Endothelial cell of hepatic sinusoid (primary cell): Measurements from ENCODE around the gene NFE2L1.
"Not testable (repeated sequence)": the region's sequence is repeated elsewhere in the genome, so short reads cannot be mapped to it uniquely, and the experiment has no call there.

ENCODE experiments used
- in situ Hi-C: cut with HindIII; loops from 2 replicates; pipeline ENCODE4 v1.10.0; 2017; ENCODE audit warnings: low sequenced_read_pairs

Gene NFE2L1, protein sequence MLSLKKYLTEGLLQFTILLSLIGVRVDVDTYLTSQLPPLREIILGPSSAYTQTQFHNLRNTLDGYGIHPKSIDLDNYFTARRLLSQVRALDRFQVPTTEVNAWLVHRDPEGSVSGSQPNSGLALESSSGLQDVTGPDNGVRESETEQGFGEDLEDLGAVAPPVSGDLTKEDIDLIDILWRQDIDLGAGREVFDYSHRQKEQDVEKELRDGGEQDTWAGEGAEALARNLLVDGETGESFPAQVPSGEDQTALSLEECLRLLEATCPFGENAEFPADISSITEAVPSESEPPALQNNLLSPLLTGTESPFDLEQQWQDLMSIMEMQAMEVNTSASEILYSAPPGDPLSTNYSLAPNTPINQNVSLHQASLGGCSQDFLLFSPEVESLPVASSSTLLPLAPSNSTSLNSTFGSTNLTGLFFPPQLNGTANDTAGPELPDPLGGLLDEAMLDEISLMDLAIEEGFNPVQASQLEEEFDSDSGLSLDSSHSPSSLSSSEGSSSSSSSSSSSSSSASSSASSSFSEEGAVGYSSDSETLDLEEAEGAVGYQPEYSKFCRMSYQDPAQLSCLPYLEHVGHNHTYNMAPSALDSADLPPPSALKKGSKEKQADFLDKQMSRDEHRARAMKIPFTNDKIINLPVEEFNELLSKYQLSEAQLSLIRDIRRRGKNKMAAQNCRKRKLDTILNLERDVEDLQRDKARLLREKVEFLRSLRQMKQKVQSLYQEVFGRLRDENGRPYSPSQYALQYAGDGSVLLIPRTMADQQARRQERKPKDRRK

DNA sequence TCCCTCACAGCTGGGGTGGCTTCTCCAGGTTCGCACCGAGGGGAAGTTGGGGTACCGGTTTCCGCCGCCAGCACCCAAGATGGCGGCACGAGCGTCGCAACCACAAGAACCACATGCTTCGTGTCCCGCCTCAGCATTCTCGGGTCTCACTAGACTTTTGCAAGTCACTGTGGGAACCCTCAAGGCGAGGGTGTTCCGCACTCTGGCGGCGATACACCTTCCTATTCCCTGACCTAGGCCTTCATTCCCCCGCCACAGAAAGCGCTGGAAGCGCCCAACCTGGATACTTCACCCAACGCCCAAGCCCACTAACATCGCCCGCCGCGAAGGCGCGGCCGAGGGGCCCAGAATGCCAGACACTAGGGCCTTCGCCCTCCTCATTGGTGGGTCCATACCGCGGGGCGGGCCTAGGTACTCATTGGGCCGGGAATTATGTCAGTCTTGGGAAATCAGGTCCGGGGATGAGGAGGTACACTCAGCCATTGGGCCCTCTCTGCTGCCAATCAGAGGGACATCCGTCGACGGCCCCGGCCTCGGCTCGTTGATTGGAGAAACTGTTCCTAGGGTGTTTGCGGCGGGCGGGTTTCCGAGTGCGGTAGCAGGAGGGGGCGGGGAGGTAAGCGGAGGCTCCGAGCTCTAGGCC lies at the start of gene NFE2L1:
Gene NFE2L1, plus strand, starts transcription at position 619 of the 643 bp plus-strand sequence. CDS start 2,760 bp downstream, outside the sequence.
- in situ Hi-C loops = no loop called here

DNA sequence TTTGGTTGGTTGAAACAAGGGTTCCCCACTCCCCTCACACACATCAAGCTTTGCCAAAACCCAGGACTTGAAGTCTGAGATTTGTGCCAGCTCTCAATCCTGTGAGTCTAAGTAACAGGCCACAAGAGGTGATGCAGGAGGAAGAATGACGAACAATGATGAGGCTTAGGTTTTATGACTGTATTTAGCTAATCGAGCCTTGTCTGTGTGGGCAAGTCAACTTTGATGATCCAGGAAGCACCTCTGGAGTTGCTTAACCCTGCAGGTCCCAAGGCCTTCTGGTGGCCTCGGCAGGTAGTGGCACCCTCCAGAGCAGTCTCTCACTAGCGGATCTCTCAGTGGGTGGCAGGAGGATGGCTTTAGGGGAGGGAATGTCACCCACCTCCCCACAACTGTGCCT lies 48.6 kb upstream of the NFE2L1 start:
- in situ Hi-C loops = loop anchor here (5.0 kb wide), 1 partner anchor 63 kb away; no protein-coding TSS in a partner anchor

DNA sequence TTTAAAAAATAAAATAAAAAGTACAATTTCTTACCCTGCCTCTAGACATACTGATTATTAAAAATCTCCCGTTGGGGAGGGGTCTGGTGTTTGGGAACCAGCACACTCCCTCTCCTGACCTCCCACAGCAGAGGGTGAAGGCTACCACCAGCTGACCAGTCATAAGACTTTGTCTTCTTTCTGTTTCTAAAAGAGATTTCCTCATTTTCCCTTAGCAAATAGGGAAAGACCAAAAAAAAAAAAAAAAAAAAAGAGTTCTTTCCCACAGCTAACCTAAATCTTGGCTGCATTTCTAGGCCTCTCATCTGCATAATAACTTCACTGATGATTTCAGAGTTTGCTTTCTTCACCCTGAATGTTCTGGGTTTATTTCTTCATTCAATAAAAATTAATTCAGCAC lies 47.0 kb upstream of the NFE2L1 start:
- in situ Hi-C loops = no loop called here

DNA sequence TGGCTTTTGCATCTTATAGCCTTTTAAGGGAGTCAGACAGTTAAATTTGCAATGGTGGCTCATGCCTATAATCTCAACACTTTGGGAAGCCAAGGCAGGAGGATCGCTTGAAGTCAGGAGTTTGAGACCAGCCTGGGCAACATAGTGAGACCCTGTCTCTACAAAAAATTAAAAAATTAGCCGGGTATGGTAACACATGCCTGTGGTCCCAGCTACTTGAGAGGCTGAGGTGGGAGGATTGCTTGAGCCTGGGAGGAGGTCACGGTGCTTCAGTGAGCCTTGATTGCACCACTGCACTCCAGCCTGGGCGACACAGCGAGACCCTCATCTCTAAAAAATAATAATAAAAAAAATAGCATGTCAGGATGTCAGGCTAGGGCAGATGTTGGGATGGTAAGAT lies 46.5 kb upstream of the NFE2L1 start:
- in situ Hi-C loops = not testable (repeated sequence)

DNA sequence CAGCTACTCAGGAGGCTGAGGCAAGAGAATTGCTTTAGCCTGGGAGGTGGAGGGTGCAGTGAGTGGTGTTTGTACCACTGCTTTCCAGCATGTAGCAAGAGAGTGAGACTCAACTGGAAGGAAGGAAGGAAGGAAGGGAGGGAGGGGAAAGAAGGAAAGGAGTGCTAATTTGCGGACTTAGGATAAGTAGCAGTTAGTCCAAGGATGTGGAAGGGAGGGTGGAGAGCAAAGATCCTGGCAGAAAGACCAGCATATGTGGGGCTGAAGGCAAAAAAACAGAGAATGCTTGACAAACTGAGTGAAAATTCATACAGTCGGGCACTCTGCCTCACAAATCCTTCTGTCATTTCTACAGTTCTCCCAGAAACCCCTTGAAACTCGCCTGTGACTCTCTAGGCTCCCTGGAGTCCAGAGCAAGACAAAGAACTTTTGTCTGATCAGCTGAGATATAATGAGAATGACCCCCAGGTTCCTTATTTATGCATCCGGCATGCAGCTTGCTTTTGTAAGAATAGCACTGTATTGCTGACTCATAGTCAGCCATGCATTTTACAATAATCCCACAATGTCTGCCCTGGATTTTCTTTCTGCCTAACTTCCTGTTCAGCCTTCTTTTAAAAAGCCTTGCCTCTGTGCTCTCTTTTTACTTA lies 45.8 kb upstream of the NFE2L1 start:
- in situ Hi-C loops = no loop called here

DNA sequence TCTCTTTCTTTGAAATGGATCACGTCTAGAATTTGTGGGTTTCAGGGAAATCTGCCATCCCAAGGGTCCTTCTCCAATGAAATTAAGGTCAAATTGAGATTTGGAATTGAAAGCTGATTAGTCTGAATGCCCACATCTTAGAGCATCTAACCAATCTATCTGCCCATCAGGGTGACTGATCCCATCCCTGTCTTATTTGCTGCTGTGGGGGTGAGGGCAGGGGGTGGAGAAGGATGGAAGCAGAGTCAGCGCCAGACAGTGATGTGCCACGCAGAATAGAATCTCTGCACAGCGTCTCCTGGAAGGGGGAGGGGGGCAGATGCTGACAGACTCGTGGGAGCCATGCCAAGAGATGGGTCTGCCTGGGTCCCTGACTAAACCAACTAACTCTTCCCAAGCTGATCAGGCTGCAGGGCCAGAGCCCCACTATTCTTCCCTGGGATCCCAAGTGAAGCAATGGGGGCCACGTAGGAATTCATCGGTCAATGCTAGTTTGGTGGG lies 45.2 kb upstream of the NFE2L1 start:
- in situ Hi-C loops = no loop called here

DNA sequence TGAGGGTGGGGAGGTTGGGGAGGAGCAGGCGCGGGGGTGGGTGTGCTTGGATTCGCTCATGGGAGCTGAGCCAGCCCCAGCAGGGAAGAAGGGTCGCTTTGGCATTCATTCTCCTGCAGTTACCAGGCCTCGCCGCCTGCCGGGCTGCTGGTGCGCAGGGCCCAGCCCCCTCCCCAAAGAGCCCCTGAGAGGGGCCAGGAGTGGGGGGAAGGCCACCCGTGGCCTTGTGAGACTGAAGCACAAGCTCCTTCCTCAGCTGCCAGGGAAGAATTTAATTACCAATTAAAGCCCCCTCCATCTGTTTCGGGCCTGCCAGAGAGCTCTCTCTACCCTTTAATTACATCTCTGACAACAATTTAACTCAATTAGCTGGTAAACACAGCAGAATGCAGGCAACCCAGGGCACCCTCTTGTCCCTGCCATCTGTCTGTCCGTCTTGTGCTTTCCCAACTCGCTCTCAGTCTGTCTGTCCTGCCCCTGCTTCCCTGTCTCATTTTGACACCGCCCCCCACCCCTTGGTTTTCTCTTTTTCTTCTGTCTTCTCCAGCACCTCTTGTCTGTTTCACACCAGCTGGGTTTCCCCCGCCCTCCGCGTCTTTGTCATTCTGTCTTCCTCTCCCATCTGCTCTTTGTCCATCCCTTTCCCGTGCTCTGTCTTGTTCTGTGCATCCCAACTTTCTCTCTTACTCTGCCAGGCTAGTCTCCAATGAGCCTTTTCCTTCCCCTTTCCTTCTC lies 44.6 kb upstream of the NFE2L1 start:
- in situ Hi-C loops = no loop called here

DNA sequence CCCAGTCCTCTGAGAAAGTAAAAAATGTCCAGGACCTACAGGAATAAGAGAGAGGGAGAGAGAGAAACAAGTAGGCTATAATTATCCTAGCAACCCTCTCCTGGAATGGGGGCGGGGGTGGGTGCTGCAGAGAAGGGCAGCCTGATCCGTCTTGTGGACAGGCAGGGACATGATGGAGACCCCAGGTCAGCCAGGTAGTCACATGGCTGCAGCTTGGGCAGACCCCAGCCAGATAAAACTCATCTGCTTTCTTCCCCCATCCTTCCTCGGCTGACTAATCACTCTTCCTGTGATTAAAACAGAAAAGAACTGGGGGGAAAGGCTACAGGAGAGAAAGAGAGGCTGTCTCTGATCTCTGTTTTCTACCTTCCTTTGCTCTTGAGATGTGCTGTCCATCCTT lies 43.2 kb upstream of the NFE2L1 start:
- in situ Hi-C loops = no loop called here

DNA sequence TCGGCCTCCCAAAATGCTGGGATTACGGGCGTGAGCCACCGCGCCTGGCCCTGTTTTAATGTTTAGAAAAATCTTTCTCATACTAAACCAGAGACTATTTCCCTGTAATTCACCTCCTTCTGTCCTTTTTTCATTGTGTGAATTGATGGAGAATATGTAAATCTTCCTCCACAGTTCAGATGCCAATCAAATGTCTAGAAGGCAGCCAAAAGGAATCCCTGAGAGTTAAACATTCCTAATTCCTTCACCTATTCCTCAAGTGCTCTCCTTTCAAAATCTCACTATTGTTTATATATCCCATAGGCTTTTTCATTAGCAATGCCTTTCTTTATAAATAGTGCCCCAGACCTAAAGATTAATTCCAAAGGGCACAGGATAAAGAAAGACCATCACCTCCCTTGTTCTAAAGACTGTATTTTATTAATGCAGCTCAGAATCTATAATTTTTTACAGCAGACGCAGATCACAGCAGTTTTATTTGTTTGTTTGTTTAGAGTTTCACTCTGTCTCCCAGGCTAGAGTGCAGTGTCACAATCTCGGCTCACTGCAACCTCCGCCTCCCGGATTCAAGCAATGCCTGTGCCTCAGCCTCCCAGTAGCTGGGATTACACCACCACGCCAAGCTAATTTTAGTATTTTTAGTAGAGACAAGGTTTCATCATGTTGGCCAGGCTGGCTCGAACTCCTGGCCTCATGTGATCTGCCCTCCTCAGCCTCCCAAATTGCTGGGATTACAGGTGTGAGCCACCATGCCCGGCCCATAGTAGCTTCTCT lies 41.0 kb upstream of the NFE2L1 start:
- in situ Hi-C loops = no loop called here

DNA sequence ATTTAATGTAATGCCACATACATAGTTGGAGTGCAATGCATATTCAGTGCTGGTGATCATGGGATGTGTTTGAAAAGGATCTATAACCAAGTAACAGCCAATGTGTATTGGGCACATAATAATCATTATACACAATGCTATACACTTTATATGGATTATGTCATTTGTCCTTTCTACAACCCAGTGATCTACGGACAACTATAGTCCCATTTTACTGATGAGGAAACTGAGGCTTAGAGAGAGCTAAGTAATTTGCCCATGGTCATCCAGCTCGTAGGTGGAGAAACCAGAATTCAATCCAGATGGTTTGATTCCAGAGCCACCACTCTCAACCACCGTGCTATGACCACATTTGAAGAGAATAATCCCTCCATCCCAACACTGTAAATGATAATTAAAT lies 38.0 kb upstream of the NFE2L1 start:
- in situ Hi-C loops = no loop called here

DNA sequence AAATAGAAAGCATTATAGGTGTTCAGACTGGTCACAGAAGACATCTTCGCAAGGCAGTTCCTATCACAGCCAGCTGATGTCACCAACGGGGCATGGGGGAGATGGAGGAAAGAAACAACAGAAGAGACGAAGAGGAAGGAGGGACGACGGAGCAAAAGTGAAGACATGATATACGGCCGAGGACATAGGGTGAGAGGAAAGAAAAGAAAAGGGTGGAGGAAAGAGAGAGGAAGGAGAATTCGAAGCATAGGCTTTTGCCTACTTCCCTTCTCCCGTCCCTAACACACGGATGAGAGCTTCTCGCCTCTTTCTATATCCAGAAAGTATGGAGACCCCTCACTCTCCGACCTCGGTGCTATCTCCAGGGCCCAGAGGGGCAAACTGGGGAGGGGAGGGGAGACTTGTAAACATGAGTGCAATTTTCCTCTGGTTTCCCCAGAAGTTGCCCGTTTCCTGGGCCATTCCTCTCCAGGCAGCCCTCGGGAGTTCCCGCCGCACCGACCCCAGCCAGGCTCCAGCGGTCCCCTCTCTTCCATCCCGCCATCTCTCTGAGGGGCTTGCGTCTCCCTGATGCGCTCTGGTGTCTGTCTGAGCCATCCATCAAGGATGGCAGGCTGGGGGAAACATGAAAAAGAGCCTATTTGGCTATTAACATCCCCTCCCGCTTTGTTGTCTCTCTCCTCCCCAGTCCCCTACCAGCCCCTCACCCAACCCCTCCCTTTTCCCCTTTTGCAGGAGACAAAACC lies 36.6 kb upstream of the NFE2L1 start:
- in situ Hi-C loops = no loop called here

DNA sequence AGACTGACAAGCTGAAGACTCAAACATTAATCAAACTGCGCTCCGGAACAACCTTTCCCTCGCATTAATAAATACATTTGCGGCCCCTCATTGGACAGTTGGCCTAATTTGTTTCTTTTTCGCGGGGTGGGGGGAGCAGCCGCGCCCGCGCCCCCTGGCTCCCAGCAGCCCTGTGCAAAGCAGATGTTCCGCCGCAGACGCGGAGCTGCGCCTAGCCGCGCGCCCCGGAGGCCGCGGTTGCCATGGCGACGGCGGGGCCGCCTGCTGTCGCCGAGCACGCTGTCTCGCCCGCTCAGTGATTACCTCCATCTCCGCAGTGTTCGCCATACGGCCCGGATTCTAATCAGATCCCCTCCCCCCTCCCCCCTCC lies 36.0 kb upstream of the NFE2L1 start:
- in situ Hi-C loops = no loop called here

DNA sequence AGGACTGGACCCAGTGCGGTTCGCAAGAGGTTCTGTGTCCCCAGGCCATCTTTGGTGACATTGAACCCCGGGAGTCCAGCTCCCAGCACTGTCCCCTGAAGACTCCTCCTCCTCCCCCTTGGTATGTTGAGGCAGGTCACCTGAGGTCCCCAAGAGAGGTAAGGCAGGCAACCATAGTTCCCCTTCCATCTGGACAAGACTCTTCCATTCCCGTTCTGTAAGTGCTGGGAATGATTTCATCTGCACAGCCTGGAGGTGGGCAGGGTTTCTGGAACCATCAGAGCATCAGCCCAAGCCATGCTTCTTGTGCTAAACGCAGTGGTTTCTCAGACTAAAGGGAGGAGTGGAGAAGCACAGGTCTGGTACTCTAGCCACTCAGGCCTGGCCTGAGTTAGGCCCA lies 35.5 kb upstream of the NFE2L1 start:
- in situ Hi-C loops = no loop called here

DNA sequence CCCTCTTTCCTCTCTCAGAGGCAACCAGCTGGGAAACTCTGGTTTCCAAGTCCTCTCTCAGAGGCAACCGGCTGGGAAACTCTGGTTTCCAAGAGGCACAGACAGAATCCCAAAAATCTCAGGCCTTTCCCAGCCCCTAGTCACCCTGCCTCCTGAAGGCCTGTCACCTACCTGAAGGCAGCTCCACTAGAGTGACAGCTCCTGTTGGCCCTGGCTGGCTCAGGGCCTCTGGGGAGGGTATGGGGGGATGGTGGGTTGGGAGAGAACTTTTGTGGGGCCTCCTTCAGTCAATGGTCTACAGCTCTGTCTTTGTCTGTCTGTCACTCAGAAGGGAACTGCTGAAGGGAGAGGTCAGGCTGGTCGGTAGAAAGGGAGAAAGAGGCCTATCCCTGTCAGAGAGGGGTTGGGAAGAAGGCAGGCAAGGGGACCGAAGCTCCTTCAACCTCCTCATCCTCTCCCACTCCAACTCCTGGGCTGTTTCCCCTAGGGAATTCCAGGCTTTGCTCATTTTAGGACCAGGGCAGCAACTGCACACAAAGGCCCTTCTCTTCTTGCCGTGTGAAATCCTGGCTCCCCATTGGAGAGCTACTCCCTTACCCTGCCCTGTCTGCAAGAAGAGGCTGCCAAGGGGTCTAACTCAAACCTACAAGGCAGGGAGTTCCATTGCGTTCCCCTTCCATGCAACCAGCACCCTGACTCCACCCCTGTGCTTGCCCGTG lies 34.1 kb upstream of the NFE2L1 start:
- in situ Hi-C loops = no loop called here

DNA sequence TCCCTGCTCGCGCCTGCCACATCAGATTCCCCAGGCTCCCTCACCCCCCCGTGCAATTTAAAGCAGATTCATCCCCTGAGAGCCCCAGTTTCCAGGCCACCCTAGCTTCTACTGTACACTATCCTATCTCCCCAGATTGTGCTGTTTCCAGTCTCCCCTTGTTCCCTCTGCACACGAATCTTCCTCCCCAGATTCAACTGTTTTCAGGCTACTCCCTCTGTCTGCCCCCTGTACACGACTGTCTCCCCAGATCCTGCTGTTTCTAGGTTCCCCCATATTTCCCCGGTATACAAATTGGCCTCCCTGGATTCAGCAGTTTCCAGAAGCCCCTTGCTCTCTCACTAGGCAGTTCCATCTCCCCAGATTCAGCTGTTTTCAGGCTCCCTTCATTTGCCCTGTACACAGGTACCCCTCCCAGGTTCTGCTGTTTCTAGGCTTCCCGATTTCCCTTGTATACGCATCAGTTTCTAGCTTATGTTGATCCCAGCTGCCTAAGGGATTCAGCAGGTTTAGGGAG lies 33.5 kb upstream of the NFE2L1 start:
- in situ Hi-C loops = no loop called here

DNA sequence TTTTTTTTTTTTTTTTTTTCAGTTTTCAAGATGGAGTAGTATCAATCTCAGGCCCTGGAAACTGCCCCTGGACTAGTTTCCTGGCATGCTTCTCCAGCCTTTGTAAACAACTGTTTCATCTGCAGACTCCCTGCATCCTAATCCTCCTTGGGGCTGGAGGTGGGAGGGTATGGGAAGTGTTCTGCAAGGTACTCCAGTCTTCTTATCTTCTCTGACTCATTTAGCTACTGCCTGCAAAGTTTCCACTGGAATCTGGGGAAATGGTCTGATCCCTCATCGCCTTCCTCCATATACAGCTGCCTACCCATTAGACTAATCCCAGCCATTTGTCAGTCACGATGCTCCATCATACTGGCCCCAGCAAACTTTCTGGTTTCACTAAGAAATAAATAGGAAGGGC lies 32.0 kb upstream of the NFE2L1 start:
- in situ Hi-C loops = no loop called here

DNA sequence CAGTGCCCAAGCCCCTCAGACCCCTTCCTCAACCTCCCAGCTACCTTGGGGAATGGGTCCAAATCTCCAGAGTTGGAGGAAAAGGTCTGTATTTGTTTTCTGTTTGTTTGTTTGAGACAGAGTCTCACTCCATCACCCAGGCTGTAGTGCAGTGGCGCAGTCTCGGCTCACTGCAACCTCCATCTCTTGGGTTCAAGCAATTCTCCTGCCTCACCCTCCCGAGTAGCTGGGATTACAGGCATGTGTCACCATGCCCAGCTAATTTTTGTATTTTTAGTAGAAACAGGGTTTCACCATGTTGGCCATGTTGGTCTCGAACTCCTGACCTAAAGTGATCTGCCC lies 30.4 kb upstream of the NFE2L1 start:
- in situ Hi-C loops = not testable (repeated sequence)

DNA sequence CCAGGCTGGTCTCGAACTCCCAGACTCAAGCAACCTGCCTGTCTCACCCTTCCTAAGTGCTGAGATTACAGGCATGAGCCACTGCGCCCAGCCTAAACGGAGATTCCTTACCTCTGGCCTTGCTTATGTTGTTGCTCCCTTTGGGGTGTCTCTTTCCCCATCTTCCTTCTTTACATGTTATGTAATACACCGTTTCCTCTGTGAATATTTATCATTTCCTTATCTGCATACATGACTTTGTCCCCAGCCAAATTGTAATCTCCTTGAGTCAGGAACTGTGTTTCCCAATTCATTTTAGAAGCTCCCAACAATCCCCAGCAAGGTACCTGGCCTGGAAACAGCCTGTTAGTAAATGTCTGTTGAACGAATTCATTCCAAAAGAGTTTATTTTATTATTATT lies 26.2 kb upstream of the NFE2L1 start:
- in situ Hi-C loops = no loop called here
